HG02840 (cell line): Measurements from ENCODE around the gene TF.
"Not testable (repeated sequence)": the region's sequence is repeated elsewhere in the genome, so short reads cannot be mapped to it uniquely, and the experiment has no call there.

Experiments used
- ATAC-seq: cut with Tn5 transposase; IDR thresholded peaks from one replicate; pipeline ENCODE4 v1.9.1; 2021; ENCODE audit warnings: mild to moderate bottlenecking, moderate library complexity, moderate number of reproducible peaks; ENCODE audit not compliant: unreplicated experiment, low FRiP score

TF gene

GRCh38 chr3:133763797-133764683 is 17.8 kb downstream of the TF start:
- no peak for ATAC-seq

- ATAC-seq = no peak
Measured at GRCh38 chr3:133765256-133765655, 19.1 kb downstream of the TF start.

- no peak for ATAC-seq
Measured at GRCh38 chr3:133767607-133768006, 21.4 kb downstream of the TF start.

GRCh38 chr3:133769536-133769935 is 23.3 kb downstream of the TF start:
- no peak for ATAC-seq

GRCh38 chr3:133773732-133774131 is 27.5 kb downstream of the TF start:
- ATAC-seq = no peak

- no peak for ATAC-seq
Measured at GRCh38 chr3:133775309-133775708, 29.1 kb downstream of the TF start.

- no peak for ATAC-seq
Measured at GRCh38 chr3:133775835-133776234, 29.6 kb downstream of the TF start.

GRCh38 chr3:133776794-133777438 is 30.7 kb downstream of the TF start:
- no peak for ATAC-seq

- ATAC-seq = no peak
Measured at GRCh38 chr3:133777807-133778568, 31.8 kb downstream of the TF start.

GRCh38 chr3:133779626-133780203 is 33.5 kb downstream of the TF start:
- ATAC-seq = no peak

- not testable (repeated sequence) for ATAC-seq
Measured at GRCh38 chr3:133780756-133781155, 34.6 kb downstream of the TF start.

- no peak for ATAC-seq
Measured at GRCh38 chr3:133781570-133781969, 35.4 kb downstream of the TF start.

- no peak for ATAC-seq
Measured at GRCh38 chr3:133782454-133782853, 36.3 kb downstream of the TF start.

- no peak for ATAC-seq
Measured at GRCh38 chr3:133783762-133784161, 37.6 kb downstream of the TF start.

GRCh38 chr3:133788024-133788423 is 41.8 kb downstream of the TF start:
- no peak for ATAC-seq

- ATAC-seq = no peak
Measured at GRCh38 chr3:133792171-133792763, 46.1 kb downstream of the TF start.

GRCh38 chr3:133797396-133798105 is 51.4 kb downstream of the TF start:
- no peak for ATAC-seq

GRCh38 chr3:133799794-133800585 is 53.8 kb downstream of the TF start:
- ATAC-seq = no peak

- ATAC-seq = no peak
Measured at GRCh38 chr3:133803469-133803868, 57.3 kb downstream of the TF start.
